ENCODE measurements around the gene APP.

GRCh38 chr21:26153758-26154157, 16.8 kb downstream of the APP start:
- TF ChIP-seq CTCF (conservative IDR thresholded peaks at IDR 0.05; ENCODE audit: low read depth, low read length): no peak
- TF ChIP-seq EZH2 (IDR thresholded peaks at IDR 0.05; ENCODE audit: borderline replicate concordance, low read depth, low read length, poor library complexity, severe bottlenecking): no peak

All from A673 (cell line).